GM11168 (cell line): Measurements from ENCODE around the gene ASIC4.

Experiments
- in situ Hi-C: fragments of 300-500 bp; cut with MboI; formaldehyde crosslinking; loops from one replicate; pipeline ENCODE4 v1.12.0; 2022; ENCODE audit warnings: low sequenced_read_pairs; ENCODE audit not compliant: unreplicated experiment

The ASIC4 gene

DNA sequence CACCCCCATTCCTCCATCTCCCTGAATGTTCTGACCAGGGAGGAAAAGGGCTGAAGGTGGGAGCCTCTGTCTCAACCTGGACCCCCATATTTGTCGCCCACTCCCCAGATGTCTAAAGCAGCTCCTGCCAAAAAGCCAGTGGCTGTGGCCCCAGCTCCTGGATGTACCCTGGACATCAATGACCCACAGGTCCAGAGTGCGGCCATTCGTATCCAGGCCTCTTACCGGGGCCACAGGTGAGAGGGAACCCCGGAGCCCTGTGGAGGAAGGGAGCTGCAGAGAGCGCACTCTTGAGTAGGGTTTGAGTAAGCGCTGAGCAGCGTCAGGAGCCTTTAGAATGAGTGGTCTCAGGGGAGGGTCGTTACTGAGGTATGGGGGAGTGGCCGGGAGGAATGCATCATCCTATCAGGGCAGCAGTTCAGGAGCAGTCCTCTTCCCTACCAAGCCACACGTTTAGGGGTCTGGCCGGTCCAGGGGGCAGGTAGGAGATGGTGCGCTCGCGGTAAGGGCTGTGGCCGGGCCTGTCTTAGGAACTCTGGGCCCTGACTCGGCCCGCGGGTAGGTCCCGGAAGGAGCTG lies 17.9 kb upstream of the ASIC4 start:
- in situ Hi-C loops, result no loop called here

DNA sequence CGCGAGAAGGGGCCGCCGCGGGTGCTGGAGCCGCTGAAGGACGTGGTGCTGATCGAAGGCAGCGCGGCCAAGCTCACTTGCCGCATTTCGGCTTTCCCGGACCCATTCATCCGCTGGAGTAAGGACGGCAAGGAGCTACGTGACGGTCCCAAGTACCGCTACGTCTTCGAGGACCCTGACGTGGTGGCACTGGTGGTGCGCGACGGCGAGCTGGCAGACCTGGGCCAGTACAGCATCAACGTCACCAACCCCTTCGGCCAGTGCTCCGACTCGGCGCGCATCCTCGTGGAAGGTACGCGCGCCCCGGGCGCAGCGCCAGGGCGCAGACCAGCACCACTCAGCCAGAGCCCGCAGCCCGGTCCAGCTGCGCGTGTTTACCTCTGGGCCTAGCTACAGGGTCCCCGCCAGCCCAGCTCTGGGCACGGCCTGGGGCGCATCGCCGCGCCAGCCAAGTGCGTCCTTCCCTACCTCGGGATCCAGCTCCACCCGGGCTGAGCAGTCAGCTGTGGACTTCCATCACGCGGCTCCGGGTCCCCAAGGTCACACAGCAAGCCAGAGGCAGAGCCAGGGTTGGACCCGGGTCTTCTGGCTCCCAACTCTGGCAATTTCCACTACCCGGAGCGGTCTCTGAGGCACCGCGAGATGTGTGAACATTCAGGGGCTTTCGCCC lies 17.3 kb upstream of the ASIC4 start:
- in situ Hi-C loops, result no loop called here

DNA sequence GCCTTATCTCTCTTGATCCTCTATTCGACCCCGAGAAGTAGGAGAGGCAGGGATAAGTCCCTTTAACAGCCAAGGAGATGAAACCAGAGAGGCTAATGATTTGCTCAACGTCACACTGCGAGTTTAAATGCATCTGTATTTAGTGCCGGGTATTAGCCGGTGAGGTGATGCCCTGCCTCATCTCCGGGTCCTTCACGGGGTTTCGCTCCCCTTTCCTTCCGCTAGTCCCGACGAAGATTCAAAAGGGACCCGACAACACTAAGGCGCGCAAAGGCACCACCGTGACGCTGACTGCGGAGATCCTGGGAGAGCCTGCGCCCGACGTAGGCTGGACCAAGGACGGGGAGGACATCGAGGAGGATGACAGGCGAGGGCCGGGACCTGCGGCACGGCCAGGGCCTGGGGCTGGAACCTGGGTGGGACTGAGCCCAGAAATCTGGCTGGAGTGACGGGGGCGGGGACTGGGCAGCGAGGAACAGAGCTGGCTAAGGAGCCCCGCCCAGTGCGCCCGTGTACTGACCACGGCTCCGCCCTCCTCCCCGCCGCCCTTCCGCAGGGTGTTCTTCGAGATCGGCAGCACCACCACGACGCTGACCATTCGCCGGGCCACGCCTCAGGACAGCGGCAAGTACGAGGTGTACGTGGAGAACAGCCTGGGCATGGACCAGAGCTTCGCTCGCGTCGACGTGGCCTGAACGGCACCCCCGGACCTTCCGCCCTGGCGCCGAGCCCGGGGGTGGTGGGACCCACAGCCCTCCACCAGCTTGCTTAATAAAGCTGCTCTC lies 16.6 kb upstream of the ASIC4 start:
- in situ Hi-C loops, result no loop called here

DNA sequence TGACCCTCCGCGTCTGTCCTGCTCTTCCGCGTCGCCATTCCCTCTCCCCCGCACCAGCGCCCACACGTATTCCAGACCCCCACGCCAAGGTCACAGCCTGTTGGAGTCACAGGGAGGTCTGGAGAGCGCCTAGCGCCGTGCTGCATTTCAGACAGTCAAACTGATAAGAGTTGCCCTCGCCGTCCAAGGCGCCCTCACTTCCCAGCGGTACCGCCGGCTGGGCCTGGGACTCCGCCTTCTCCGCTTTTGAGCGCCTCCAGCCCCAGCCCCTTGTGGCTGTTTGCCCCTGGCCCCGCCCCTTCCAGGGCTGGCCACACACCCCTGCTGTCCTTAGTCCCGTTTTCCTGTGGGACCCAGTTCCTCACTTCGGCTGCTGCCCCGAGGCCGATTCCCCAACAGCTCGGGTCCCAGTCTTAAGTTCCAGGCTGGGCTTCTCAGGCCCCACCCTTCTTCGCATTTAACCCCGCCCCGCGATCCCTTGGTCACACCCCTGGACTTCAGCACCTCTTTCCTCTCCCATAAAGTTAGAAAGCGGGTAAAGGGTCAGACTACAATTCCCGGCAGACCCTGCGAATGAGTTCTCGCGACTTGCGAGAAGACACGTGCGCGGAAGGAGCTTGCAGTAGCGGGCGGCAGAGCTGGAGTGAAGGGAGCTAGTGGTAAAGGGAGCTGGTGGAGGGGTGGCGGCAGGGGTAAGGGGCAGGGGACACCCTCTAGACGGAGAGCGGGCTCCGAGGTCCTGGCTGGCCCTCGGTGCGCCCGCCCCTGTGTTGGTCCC lies 15.8 kb upstream of the ASIC4 start, which contains the start of gene GMPPA:
Gene GMPPA, plus strand, starts transcription at position 612 of the 778 bp plus-strand sequence. CDS start 1,085 bp downstream, outside the sequence.
- in situ Hi-C loops, result no loop called here

DNA sequence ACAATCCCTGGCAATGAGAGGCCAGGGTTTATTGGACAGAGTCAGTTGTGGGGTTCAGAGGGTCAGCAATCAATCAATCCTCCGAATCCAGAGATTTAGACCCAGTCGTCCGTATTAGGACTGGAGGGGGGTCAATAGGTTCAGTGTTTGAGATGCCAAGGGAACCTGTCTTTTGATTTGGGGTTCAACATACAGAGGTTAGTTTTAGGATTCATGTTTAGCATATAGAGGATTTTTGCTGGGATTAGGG lies 15.3 kb upstream of the ASIC4 start:
- in situ Hi-C loops, result no loop called here

DNA sequence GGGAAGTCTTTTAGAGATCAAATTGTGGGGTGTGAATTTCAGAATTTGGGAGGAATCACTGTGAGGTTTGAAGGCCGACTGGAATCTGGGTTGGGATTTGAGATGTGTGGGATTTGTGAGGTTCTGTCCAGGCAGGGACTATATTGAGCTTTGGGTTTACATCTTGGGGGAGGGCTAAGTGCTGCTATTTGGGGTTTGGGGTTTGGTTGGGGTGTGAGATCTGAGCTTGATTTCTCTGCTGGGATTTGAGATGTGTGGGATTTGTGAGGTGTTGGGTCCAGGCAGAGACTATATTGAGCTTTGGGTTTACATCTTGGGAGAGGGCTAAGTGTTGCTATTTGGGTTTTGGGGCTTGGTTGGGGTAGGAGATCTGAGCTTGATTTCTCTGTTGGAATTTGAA lies 14.7 kb upstream of the ASIC4 start:
- in situ Hi-C loops, result no loop called here

DNA sequence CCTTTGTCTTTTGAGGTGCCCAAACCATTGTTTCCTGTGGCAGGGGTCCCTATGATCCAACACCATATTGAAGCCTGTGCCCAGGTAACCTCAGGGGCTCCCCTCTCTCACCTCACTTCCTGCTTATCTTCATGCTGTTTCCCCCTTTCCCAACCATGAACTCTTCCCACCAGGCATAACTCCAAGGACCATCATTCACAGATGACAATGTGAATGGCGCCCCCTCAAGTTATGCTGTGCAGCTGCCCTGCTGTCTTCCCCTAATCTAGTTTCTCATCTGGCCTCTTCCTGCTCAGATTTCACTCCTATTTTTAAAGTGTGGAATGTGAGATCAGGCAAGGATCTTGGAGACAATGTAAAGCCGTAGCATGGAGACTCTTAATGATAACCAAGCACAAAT lies 14.1 kb upstream of the ASIC4 start:
- in situ Hi-C loops, result no loop called here

DNA sequence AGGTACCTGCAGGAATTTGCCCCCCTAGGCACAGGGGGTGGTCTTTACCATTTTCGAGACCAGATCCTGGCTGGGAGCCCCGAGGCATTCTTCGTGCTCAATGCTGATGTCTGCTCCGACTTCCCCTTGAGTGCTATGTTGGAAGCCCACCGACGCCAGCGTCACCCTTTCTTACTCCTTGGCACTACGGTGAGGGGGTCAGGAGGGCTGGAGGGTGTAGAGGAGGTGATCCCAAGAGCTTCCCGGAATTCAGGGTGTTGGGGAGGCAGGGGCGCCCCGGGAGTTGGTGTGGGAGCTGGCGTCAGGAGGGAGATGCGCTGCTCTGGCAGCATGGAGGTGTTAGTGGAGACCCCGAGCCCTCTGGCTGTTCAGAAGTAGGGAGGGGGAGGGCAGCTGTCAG lies 12.4 kb upstream of the ASIC4 start:
- in situ Hi-C loops, result no loop called here

DNA sequence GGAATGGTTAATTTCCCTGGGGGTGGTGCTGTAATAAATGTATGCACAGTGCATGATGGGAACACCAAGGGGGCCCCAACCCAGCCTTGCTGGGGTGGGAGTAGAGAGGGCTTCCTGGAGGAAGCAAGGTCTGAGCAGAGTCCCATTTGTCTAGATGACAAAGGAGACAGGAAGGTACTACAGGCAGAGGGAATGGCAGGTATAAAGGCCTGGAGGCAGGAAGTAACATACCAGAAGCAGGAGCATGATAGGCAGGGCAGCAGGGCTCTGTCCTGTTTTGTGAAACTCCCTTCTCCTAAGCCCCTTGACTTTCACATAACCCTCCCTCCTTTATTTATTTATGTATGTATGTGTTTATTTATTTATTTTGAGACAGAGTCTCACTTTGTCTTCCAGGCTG lies 11.7 kb upstream of the ASIC4 start:
- in situ Hi-C loops, result no loop called here

DNA sequence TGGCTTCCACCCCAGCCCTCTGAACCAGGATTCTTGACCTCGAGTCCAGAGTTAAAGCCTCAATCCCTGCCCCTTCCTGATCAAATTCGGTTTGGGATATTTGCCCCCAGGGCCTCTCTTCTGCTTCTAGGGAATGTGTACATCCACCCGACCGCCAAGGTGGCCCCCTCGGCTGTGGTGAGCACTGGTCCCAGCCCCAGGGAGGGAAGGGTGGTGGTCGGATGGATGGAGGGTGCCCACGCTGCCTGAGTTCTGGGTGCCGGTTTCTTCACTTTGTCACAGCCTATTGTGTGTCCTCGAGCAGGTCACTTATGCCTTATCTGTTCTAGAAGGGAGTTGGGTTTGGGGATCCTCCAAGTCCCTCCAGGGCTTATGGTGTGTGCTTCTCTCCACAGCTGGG lies 8.7 kb upstream of the ASIC4 start:
- in situ Hi-C loops, result no loop called here

DNA sequence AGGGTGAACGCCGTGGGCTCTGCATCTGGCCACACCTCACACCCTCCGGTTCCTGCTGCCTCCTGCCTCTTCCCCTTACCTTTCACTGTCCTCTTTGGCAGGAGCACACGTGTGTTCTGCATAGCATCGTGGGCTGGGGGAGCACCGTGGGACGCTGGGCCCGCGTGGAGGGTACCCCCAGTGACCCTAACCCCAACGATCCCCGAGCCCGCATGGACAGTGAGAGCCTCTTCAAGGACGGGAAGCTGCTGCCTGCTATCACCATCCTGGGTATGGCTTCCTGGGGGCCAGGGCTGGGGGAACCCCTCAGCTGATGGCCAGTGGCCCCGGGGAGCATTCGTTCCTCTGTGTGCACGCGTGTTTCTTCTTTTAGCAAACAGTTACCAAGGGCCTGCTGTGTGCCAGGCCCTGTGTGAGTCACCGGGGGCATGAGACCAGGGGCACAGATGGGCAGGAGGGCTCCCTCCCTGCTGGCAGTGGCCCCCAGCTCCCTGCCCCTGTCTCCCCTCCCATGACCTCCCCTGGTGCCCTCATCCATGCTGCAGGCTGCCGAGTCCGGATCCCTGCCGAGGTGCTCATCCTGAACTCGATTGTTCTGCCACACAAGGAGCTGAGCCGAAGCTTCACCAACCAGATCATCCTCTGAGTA lies 8.0 kb upstream of the ASIC4 start:
- in situ Hi-C loops, result no loop called here

DNA sequence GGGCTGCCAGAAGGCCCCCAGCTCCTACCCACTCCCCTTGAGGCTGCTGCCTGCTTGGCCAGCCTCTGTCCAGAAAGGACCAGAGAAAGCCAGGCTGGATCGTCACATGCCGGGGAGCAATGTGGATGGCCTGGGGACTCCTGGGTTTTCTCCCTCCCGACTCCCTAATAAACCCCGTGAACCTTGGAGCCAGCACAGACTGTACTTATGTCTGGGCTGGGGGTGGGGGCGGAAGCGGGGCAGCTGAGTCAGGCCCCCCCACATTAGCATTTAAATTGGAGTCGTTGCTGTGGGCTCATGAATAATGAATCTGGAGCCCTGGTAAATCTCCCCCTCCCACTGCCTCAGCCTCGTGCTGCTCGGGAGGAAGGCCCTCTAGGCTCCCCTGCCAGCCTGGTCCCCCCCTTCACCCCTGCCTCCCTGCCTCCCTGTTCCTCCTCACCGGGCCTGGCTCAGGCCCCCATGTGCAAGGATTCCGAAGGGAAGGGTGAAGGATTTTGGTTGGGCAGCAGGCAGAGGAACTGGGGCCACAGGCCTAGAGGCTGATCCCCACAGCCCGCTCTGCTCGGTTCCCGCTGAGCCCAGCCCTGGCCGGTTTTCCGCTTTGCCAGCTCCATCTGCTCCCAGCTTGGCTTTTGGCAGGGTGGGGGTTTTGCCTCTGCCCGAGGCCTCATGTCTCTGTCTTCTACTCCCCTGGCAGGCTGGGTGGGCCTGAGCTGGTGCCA lies 7.3 kb upstream of the ASIC4 start:
- in situ Hi-C loops, result no loop called here

DNA sequence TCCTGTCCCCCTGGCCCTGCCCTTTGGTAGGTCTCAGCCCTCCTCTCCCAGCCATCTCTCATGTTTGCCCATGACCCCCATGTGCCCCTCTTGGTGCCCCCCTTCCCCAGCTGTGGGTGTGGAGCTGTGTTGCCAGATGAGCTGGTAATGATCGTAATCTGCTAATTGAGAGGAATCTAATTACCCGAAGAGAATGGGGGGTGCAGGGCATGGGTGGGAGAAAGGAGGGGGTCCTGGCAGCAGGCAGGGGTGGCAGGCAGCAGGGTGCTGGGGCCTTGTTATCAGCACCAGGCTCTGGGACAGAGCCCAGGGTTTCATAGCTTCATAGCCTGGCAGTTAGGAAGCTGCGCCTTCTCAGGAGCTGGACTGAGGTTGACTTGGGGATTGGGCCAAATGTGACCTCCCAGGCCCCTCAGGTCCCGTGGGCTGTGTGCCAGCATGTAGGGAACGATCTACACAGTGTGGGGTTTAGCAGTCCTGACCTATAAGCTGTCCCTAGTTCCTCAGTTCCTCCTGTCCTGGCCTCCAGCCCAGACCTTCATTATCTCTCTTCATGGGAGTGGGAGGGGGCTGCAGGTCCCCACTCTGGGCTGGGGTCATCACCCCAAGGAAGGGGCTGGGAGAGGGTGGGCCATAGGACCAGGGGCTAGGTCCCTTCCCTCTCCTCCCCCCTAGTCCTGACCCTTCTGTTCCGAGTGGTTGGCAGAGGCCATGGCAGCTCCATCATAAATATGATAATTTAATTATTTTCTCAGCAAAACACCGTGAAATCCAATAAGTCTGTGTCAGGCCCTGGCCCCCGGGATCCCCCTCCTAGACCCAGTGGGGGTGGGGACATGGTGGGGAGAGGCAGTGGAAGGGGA lies 6.5 kb upstream of the ASIC4 start:
- in situ Hi-C loops, result no loop called here

DNA sequence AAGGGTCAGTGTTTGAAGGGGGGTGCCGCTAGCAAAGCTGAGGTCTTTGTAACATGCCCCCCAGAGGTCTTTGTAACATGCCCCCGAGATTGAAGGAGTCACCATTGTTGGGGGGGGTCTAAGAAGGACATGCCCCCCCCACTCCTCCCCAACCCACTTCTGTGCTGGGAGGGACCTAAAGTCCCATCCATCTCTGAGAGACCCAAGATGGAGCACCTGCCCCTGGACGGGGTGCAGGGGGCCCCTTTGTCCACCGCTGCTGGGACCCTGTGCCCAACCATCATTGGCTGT lies 5.9 kb upstream of the ASIC4 start:
- in situ Hi-C loops, result no loop called here

DNA sequence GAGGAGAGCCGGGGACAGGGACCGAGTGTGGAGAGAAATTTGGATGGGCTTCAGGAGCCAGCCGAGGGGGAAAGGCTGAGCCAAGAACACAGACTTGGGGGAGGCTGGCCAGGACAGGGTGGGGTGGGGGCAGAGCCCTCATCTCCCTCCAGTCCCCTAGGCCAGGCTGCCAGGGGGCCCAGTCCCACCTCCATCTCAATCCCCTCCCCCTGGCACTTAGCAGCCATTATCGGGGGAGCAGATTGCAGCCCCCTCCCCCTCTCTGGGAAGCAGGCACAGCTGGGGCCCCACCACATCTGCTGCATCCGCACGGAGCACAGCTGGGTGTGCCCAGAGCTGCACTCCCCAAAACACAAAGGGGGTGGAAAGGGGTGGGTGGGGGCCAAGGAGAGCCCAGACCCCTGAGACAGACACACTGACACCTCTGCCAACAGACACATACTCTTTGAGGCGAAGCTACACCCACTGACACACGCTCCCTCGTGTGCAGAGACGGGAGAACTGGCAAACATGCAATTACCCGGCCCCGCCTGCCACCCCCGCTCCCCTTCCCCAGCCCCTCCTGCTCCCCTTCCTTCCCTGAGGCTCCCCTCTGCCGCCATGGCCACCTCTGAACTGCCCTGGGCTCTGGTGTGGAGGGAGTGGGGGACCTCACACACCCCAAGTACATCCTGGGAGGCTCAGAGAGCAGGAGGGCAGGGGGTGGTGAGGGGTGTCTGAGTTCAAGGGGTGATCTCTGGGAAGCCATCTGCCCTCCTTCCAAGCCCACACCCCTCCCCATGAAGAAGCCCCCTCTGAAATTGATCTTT lies 5.1 kb upstream of the ASIC4 start:
- in situ Hi-C loops, result no loop called here

DNA sequence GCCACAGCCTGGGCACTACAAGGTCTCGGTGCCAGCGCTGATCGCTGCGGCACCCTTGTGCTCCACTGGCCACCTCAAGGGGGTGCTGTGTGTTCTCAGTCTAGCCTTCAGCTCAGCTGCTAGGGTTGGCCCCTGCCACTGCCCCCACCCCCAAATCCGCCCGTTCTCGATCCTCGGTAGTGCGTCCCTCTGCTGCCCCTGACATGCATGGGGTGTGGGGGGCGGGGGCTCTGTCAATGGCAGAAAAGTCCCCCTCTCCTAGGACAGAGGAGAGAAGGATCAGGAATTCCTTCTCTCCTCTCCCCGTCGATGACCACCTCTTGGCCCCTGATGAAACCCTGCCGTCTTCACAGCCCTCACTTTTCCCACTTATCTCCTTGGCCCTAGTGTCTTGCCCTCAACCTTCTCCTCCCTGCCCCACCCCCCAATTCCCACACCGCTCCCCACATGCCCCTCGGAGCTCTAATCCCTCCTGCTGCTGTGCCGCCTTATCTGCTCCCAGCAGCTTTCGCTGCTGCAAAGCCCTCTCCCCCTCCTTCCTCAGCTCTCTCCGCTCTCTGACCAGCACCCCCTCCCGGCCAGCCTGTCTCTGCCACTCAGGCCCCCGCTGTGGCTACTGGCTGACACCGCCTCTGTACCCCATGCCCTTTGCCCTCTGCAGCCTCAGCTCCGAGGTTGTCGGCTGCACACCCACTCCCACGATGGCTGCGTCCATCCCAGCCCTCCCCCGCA lies 4.3 kb upstream of the ASIC4 start:
- in situ Hi-C loops, result no loop called here

DNA sequence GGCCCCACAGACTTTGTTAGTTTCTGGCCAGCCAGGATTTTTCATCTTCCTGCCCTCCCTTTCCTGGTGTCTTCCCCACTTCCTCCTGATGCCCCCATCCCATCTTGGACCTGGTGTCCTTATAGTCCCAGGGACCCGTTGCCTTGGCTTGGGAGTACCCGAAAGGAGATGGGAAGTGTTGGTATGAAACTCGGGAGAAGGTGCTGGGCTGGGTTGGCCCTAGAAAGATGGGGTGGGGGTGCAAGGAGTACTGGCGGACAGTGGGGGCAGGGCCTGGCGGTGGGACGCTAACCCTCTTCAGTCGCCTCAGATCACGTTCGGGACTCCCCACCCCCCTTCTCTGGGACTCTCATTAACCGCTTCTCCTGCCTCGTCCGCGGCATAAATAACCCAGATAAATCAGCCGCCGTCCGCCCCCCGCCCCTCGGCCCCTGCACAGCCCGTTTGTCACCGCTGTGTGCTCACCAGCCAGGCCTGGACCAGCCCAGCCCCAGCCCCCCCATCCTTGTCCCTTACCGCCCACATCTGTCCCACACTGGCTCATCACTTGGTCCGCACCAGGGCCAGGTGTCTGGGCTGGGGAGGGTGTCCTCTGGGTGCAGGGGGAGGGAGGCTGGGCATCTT lies 3.7 kb upstream of the ASIC4 start:
- in situ Hi-C loops, result no loop called here
